A549 (cell line): ENCODE results near the gene TPRG1.

ENCODE experiments used
- CEBPB ChIP-seq, 2 experiments: fragments of >200 bp in 1 of 2; sonication (Bioruptor Twin) in 1 of 2; formaldehyde crosslinking in 1 of 2; IDR thresholded peaks; 2 replicates each; pipeline ENCODE4 v1.6.1; 2012 to 2016
- CHD2 ChIP-seq: fragments of 150-350 bp; IDR thresholded peaks from 2 replicates; pipeline ENCODE4 v1.6.1; 2014; ENCODE audit warnings: low read length; ENCODE audit not compliant: partially characterized antibody
- CTCF ChIP-seq: fragments of >200 bp; sonication (Bioruptor Twin); formaldehyde crosslinking; IDR thresholded peaks from 3 replicates; pipeline ENCODE4 v1.5.1; 2016
- JUN ChIP-seq, 2 experiments: fragments of >200 bp; sonication (Bioruptor Twin); formaldehyde crosslinking; IDR thresholded peaks; 2 replicates in 1 of 2; 3 replicates in 1 of 2; pipeline ENCODE4 v1.6.1; 2016 to 2017
- MAX ChIP-seq: IDR thresholded peaks from 2 replicates; pipeline ENCODE4 v1.6.1; 2012
- MYC ChIP-seq: IDR thresholded peaks from 2 replicates; pipeline ENCODE4 v1.6.1; 2012; ENCODE audit warnings: mild to moderate bottlenecking, inconsistent platforms, low read length, improper control_type of control experiment, borderline replicate concordance
- POLR2A ChIP-seq: IDR thresholded peaks from 2 replicates; pipeline ENCODE4 v1.6.1; 2012; ENCODE audit warnings: mild to moderate bottlenecking, low read length
- RAD21 ChIP-seq, 2 experiments: fragments of >200 bp in 1 of 2; sonication (Bioruptor Twin) in 1 of 2; formaldehyde crosslinking in 1 of 2; IDR thresholded peaks in 1 of 2; conservative IDR thresholded peaks in 1 of 2; 2 replicates in 1 of 2; 3 replicates in 1 of 2; pipeline ENCODE4 v1.6.1; 2012 to 2018; ENCODE audit warnings: inconsistent platforms in 1 of 2
- RNF2 ChIP-seq: fragments of 200-600 bp; sonication (generic); IDR thresholded peaks from 2 replicates; pipeline ENCODE4 v1.6.1; 2016; ENCODE audit warnings: low read depth, mild to moderate bottlenecking, antibody characterized with exemption, moderate library complexity, borderline replicate concordance

GRCh38 chr3:189303584-189303983 is 131.8 kb downstream of the TPRG1 start:
- TF ChIP-seq CTCF, result no peak
- TF ChIP-seq JUN (IDR thresholded peaks at IDR 0.05), result no peak
- no peak for TF ChIP-seq CHD2
- no peak for TF ChIP-seq MAX
- TF ChIP-seq MYC, result no peak
- no peak for TF ChIP-seq RNF2
- no peak for TF ChIP-seq CEBPB (IDR thresholded peaks at IDR 0.05)
- no peak for TF ChIP-seq RAD21 (conservative IDR thresholded peaks at IDR 0.05 in 1 of 2, IDR thresholded peaks at IDR 0.05 in 1 of 2)
- no peak for TF ChIP-seq POLR2A
